B cell (primary cell): ENCODE data around the gene EFCAB14.

Experiments
- EZH2 ChIP-seq: IDR thresholded peaks from 2 replicates; pipeline ENCODE4 v1.6.1; 2012; ENCODE audit warnings: borderline replicate concordance, low read depth, mild to moderate bottlenecking, moderate library complexity, low read length; ENCODE audit not compliant: insufficient read depth, poor library complexity, severe bottlenecking
- TF ChIP-seq, protein P1 (sequence below): fragments of 200-600 bp; IDR thresholded peaks from one replicate; pipeline ENCODE4 v1.8.0; 2022; ENCODE audit warnings: antibody characterized with exemption, mild to moderate bottlenecking

- TF ChIP-seq, protein P1, sequence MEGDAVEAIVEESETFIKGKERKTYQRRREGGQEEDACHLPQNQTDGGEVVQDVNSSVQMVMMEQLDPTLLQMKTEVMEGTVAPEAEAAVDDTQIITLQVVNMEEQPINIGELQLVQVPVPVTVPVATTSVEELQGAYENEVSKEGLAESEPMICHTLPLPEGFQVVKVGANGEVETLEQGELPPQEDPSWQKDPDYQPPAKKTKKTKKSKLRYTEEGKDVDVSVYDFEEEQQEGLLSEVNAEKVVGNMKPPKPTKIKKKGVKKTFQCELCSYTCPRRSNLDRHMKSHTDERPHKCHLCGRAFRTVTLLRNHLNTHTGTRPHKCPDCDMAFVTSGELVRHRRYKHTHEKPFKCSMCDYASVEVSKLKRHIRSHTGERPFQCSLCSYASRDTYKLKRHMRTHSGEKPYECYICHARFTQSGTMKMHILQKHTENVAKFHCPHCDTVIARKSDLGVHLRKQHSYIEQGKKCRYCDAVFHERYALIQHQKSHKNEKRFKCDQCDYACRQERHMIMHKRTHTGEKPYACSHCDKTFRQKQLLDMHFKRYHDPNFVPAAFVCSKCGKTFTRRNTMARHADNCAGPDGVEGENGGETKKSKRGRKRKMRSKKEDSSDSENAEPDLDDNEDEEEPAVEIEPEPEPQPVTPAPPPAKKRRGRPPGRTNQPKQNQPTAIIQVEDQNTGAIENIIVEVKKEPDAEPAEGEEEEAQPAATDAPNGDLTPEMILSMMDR: no peak
- TF ChIP-seq EZH2: no peak
Observed at GRCh38 chr1:46761740-46762139, 42.8 kb upstream of the EFCAB14 start.
